Mucosa of descending colon (tissue), 3 donors: ENCODE measurements around the gene ATP2B3. TPM values are rescaled to one million over a fixed set of nuclear protein-coding genes. Genes with fewer than 3 reads are reported as not detected.

Experiments
- ATAC-seq: fragments of 200-7000 bp; cut with Tn5 transposase; one replicate; pipeline ENCODE4 v1.9.1; 2020; ENCODE audit warnings: mild to moderate bottlenecking, moderate library complexity
- DNase-seq, 3 donors: peaks; one replicate each; pipeline ENCODE4 v3.0.0-alpha.2; 2020
- H3K36me3 ChIP-seq: fragments of 200-600 bp; one replicate; pipeline ENCODE4 v1.8.0; 2021; ENCODE audit warnings: low read depth, mild to moderate bottlenecking
- H3K4me1 ChIP-seq: fragments of 200-600 bp; one replicate; pipeline ENCODE4 v1.8.0; 2021; ENCODE audit warnings: low read depth, mild to moderate bottlenecking
- H3K4me3 ChIP-seq: fragments of 200-600 bp; one replicate; pipeline ENCODE4 v1.8.0; 2021; ENCODE audit warnings: mild to moderate bottlenecking
- H3K9me3 ChIP-seq: fragments of 200-600 bp; one replicate; pipeline ENCODE4 v1.8.0; 2021; ENCODE audit warnings: mild to moderate bottlenecking
- intact Hi-C, 2 donors: fragments of 100-400 bp; cut with DNase I in 1 of 2; cut with micrococcal nuclease in 1 of 2; formaldehyde crosslinking; loops; one replicate each; pipeline versions ENCODE4 v1.11.0 to v1.11.1; 2022; cut with DNase I, micrococcal nuclease
- total RNA-seq, 3 donors: library from RNA; stranded (reverse); fragmentation: NEBNext Ultra II Directional in 2 of 3; extraction: Animal tissue kit (Norgen Biotek cat#: 25700) in 2 of 3; gene quantifications; one replicate each; pipeline versions ENCODE4 v1.2.1 to v1.2.4, GENCODE V29; 2021 to 2023
- TF ChIP-seq, protein P1 (sequence below): fragments of 200-600 bp; IDR thresholded peaks from one replicate; pipeline ENCODE4 v1.8.0; 2022; ENCODE audit warnings: antibody characterized with exemption, mild to moderate bottlenecking
- donor health status: DM: no; HTN: no; CAD: no; lungs with moderate emphysema.
- donor health status: DM: no; HTN: no; CAD: no.
- donor health status: DM: no; HTN: yes; CAD: no.

The ATP2B3 gene
- total RNA-seq, 3 donors from 2014 or later: 0.07 to 1.1 TPM; not detected in 1

DNA sequence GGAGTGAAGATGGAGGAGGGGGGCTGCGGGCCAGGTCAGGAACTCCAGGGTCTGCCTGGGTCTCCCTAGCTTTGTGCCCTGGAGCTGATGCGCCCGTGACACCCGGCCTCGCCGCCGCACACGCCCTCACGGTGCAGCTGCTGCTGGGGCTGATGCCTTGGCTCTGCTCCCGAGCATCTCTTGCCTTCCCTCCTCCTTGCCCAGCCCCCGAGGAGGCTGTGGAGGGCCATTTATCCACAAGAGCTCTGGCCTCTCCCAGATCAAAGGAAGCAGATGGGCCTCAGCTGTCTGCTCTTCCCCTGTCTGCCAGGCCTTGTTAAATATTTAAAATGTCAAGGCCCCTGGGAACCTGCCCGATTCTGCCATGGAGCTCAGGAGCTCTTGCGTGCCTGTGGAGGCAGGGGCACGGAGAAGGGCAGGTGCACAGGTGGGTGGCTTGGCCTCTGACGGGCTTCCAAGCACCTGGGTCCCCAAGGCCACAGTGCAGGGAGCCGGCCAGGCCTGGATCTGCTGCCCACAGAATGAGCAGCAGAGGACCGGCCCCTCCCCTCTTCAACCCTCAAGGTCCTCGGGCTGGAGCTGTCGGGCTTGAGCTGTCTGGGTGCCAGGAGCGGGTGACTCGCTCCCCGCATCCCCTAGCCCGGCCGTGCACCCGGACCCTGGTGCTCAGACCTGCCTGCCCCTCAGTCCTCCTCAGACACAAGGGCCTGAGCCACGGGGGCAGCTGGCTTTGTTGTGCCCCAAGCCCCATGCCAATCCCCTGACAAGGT is 20.3 kb downstream of the ATP2B3 start:
- Histone ChIP-seq H3K9me3 (no peaks in the 10 kb centered on the region), H3K36me3 (no peaks in the 10 kb centered on the region), H3K4me3 (no peak overlapping the region), H3K4me1 (no peaks in the 10 kb centered on the region)
- no peak for ATAC-seq
- intact Hi-C loops: no loop called here
- DNase-seq: no peak
- TF ChIP-seq, protein P1, sequence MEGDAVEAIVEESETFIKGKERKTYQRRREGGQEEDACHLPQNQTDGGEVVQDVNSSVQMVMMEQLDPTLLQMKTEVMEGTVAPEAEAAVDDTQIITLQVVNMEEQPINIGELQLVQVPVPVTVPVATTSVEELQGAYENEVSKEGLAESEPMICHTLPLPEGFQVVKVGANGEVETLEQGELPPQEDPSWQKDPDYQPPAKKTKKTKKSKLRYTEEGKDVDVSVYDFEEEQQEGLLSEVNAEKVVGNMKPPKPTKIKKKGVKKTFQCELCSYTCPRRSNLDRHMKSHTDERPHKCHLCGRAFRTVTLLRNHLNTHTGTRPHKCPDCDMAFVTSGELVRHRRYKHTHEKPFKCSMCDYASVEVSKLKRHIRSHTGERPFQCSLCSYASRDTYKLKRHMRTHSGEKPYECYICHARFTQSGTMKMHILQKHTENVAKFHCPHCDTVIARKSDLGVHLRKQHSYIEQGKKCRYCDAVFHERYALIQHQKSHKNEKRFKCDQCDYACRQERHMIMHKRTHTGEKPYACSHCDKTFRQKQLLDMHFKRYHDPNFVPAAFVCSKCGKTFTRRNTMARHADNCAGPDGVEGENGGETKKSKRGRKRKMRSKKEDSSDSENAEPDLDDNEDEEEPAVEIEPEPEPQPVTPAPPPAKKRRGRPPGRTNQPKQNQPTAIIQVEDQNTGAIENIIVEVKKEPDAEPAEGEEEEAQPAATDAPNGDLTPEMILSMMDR: no peak

DNA sequence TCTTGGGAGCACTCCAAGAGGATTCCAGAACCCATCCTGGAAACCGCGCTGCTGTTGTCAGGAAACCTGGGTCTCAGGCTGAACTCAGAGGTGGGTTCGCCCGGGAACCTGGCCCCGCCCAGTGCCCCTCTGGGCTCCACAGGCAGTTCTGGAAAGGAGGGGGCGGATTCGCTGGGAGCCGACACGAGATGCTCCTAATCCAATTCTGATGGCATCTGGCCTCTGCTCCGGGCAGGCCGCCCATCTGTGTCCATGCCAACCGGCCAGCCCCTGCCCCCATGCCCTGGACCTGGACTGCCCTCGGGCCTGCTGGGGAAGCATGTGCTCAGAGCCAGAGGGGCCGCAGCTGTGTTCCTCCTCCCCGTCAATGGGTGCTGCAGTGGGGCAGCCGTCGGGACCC is 21.0 kb downstream of the ATP2B3 start:
- Histone ChIP-seq H3K9me3 (no peaks in the 10 kb centered on the region), H3K36me3 (no peaks in the 10 kb centered on the region), H3K4me3 (no peak overlapping the region), H3K4me1 (no peaks in the 10 kb centered on the region)
- DNase-seq (no peak), ATAC-seq (no peak)
- intact Hi-C loops: no loop called here
- TF ChIP-seq, protein P1: no peak

DNA sequence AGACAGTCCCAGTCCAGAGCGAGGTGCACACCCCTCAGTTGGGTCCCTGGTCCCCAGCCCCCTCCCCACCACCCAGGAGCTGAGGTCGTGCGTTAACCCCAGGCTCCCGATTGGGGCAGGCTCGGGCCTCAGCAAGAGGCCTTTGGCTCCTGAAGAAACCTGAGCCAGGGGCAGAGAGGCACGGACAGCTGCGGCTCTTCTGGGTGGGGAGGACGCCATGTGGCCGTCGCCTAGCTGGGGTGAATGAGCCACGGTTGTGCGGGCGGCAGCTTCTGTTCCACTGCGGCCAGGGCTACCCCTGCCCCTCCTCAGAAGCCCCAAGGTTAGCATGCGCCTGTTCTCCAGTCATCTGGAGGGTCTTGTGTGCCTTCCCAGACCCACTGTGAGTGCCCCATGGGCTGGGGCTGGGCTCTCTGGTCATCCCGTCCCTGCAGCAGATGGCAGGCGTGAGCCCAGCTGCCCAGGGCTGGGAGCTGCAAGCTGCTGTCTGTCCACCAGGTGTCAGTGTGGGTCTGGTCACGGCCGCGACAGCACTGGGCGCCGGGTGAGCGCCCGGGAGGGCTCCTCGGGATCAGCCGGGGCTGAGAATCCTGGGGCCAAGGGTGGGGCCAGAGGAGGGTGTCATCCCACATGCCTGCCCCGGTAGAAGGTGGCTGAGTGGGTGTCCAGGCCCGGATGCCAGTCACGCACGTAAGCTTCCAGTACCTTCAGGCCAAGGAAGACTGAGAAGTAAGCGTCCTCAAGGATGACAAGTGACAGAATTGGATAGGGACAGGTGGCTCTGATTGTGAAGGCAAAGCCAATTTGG is 21.9 kb downstream of the ATP2B3 start:
- no peaks in the 10 kb centered on the region for H3K4me1 ChIP-seq
- DNase-seq (peak; percentile 69 to 71 (median 70)), ATAC-seq (peak; percentile 90)
- H3K9me3 ChIP-seq: no peaks in the 10 kb centered on the region
- H3K36me3 ChIP-seq: no peaks in the 10 kb centered on the region
- H3K4me3 ChIP-seq: no peak overlapping the region
- TF ChIP-seq, protein P1: peak; percentile 70
- intact Hi-C loops: no loop called here

DNA sequence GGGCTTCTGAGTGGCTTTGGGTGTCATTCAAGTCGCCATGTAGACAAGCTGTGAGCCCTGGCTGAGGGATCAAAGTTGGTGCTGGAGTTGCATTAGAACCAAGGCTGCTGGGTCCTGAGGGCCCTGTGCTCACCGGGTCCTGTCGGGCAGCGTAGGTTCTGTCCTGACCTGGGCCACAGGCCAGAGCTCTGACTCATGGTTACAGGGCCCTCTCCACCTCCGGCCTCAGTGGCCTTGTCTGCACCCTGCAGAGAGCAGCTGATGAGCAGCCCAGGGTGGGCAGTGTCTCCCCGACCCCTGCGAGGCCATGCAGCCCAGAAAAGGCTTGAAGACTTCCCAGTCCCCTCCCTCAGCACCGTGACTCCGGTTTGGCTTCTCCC is 22.5 kb downstream of the ATP2B3 start:
- no peak for ATAC-seq
- TF ChIP-seq, protein P1: no peak
- intact Hi-C loops: no loop called here
- Histone ChIP-seq H3K4me3 (no peak overlapping the region), H3K4me1 (no peaks in the 10 kb centered on the region), H3K9me3 (no peaks in the 10 kb centered on the region), H3K36me3 (no peaks in the 10 kb centered on the region)
- DNase-seq: no peak

DNA sequence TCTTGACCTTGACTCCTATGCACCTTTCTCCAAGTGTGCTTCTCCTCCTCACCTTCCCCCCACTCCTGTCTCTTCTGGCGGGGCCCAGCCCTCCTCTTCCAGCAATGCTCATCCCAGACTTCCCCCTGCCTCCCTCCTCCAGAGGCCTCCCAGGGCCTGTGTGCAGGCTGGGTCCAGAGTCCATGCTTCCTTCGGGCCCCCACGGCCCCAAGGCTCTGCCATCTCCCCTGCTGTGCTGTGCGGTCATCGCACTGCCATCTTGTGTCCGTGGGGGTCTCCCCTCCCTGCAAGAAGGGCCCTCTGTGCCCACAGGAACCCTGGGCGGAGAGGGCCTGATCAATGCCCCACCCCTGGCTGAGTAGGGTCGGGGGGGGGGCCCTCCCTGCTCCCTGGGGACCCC is 27.3 kb downstream of the ATP2B3 start:
- DNase-seq (no peak), ATAC-seq (no peak)
- no peaks in the 10 kb centered on the region for H3K9me3 ChIP-seq
- TF ChIP-seq, protein P1: no peak
- no peak overlapping the region for H3K4me3 ChIP-seq
- intact Hi-C loops: no loop called here
- H3K36me3 ChIP-seq: no peaks in the 10 kb centered on the region
- H3K4me1 ChIP-seq: no peaks in the 10 kb centered on the region
